Measurements from ENCODE around the gene SYF2.
"Not testable (repeated sequence)": the region's sequence is repeated elsewhere in the genome, so short reads cannot be mapped to it uniquely, and the experiment has no call there.

SYF2 gene

DNA sequence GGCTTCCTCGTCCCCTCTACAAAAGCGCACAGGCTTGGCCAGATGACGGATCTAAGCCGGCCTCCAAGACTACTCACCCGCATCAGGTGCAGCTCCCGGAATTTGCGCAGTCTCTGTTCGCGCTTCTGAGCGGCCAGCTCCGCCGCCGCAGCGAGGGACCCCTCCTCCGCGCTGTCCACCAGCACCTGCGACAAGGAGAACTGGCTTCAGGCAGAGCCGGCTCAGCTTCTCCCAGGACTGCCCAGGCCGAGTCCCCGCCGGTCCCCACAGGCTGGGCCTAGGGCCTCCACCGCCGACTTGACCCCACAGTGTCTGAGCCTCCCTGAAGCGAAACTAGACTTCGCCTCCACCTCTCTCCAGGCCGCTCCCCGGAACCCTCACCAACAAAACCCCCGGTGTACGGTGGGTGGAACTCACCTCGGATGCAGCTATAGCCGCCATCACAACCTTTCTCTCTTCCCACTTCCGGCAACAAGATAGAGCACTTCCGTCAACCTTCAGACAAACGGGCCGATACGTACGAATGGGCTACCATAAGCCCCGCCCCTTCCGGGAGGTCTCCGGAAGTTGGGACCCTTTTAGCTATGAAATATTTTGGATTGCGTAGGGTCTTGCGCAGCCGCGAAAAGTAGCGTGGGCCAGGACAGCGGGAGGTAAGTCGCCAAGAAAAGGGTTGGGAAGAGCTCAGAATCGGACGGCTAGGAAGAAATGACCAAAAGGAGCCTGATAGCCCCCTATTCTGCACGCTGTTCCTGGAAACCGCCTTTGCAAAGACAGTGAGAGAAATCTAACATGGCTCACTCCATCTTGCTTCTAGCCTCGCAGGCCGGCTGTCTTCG, at the start of gene SYF2:
Gene SYF2, minus strand, starts transcription at position 476 of the 839 bp plus-strand sequence. Its CDS starts 35 bp downstream, at position 441.
- in situ Hi-C loops (cut with MboI; ENCODE audit: low sequenced_read_pairs): no loop called here

DNA sequence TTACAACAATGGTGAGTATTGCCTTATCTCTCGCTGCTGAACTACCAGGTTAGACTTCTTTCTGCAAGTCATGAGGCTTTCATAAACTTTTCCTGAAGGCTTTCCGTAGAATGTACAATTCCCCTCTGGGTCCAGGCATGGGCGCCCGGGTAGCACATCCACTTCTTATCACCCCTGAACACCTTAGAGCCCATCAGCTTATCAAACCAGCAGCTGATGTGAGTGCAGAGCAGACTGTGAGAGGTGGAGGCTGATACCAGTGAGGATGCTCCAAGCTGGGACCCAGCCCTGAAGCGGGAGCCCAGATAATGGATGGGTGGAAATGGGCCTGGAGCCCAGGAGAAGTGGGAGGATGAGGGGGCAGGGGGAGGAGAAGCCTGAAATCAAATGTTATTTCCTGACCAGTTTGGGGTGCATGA, 47.4 kb upstream of the SYF2 start:
- in situ Hi-C loops (cut with MboI; ENCODE audit: low sequenced_read_pairs): not testable (repeated sequence)

DNA sequence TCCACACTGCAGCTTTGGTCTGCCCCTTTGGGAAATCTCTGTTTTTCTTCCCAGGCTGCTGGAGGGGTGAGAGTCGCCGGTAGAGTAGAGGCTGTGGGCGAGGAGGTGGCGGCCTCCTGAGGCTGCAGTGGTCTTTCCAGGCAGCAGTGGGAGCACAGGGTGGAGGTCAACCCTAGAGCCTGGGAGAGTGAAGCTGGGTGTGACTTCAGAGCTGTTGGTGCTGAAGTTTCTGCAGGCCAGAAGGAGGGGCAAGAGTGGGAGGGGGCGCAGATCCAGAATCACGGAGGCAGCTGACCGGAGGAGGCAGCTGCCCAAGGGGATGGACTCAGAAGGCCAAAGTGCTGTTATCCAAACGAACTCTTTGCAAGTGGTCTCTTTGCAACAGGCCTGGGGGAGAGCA, 46.5 kb upstream of the SYF2 start:
- in situ Hi-C loops (cut with MboI; ENCODE audit: low sequenced_read_pairs): not testable (repeated sequence)

- in situ Hi-C loops (cut with MboI; ENCODE audit: low sequenced_read_pairs): not testable (repeated sequence)
Observed at GRCh38 chr1:25278358-25278757, 46.1 kb upstream of the SYF2 start.

- in situ Hi-C loops (cut with MboI; ENCODE audit: low sequenced_read_pairs): not testable (repeated sequence)
Observed at GRCh38 chr1:25277295-25277694, 45.0 kb upstream of the SYF2 start.

DNA sequence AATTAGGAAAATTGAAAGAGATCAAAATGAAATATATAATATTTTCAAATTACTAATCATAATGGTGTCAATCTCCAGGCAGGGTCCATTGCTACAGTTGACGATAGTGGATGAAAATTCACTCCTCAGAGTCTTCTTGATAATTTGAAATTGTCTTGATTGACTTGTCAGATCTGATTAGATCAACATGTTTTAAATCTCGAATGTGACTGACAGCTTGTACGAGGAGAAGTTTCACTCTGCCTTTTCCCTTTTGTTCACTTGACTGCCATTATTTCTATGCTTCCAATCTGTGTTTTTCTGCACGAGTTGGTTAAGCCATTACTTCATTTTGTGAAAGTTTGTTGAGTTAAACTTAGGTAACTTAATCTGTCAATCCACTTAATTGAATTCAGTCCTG, 43.3 kb upstream of the SYF2 start:
- in situ Hi-C loops (cut with MboI; ENCODE audit: low sequenced_read_pairs): not testable (repeated sequence)

DNA sequence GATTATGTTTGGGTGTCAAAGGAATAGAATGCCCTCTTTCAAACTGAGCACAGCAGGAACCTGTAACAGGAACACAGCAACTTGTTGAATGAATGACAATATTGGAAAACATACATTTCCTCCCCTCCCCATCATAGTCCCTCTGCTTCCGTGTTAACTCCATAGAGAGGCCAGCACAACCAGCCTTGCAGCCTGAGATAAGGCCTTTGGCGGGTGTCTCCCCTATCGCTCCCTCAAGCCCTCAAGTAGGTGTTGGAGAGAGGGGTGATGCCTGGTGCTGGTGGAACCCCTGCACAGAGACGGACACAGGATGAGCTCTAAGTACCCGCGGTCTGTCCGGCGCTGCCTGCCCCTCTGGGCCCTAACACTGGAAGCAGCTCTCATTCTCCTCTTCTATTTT, 39.9 kb upstream of the SYF2 start, which contains the start of gene RHD:
Gene RHD, plus strand, starts transcription at position 272 of the 400 bp plus-strand sequence. Its CDS starts 39 bp downstream, at position 311.
- in situ Hi-C loops (cut with MboI; ENCODE audit: low sequenced_read_pairs): not testable (repeated sequence)

GRCh38 chr1:25268143-25268760, 36.0 kb upstream of the SYF2 start:
- in situ Hi-C loops (cut with MboI; ENCODE audit: low sequenced_read_pairs): not testable (repeated sequence)

GRCh38 chr1:25267288-25268142, 35.2 kb upstream of the SYF2 start:
- in situ Hi-C loops (cut with MboI; ENCODE audit: low sequenced_read_pairs): not testable (repeated sequence)

DNA sequence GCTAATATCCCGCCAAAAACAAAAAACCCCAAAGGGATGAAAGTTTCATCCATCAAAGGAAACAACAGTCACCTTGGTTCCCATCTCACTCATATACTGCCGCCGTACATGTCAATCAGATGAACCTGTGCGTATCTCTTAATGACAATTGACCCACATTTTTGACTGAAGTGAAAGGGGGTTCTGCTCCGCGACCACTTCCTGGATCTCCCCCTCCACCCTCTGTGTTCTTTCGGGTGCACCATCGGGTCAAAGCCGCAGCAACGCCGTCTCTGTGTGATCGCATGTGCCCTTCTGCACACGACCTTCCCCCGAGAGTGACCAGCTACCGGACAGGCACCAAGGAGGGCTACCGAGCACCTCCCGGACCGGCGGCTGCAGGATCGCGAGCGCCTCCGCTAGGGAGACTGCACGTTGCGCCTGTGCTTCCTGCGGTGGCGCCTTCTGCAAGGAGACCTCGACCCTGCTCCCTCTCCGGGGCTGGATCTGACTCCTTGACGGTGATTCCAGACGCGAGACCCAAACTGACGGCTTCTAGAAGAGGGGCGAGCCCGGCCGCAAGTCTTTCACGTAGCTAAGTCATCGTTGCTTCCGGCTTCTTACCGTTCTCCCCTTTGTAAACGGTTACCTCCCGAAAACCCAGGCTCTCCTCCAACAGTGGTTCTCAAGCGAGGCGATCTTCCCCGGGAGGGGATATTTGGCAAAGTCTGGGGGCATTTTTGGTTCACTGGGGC, 34.4 kb upstream of the SYF2 start:
- in situ Hi-C loops (cut with MboI; ENCODE audit: low sequenced_read_pairs): not testable (repeated sequence)

DNA sequence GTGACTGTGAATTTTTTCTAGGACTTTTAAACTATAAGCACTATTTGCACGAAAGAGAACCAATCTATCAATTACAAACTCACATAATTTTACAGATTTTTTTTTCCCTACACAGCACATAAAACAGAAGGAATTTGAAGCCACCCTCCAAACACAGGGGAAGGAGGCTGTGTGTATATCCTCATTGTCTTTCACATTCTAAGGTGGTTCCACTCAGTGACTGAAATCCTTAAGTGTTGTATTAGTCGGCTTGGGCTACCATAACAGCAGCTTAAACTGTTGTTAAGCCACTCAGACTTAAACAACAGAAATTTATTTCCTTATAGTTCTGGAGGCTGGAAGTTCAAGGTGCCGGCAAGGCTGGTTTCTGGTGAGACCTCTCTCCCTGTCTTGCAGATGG, 28.0 kb upstream of the SYF2 start:
- in situ Hi-C loops (cut with MboI; ENCODE audit: low sequenced_read_pairs): not testable (repeated sequence)

DNA sequence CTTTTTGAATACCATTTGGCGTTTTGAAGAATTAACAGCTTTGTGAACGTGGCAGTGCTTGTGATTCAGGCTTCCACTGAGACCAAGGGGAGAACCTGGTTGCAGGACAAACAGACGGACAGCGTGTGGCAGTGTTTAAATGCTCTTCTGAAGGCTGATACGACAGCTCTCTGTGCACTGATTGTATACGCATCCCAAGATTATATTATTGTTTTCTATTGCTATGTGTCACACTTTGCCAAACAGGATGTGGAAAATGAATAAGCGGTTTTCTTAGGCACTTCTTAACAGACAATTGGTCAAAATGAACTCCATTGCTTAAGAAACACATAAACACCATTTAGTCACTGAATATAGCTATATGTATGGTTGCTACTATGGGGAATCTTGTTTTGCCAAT, 27.5 kb upstream of the SYF2 start:
- in situ Hi-C loops (cut with MboI; ENCODE audit: low sequenced_read_pairs): not testable (repeated sequence)

DNA sequence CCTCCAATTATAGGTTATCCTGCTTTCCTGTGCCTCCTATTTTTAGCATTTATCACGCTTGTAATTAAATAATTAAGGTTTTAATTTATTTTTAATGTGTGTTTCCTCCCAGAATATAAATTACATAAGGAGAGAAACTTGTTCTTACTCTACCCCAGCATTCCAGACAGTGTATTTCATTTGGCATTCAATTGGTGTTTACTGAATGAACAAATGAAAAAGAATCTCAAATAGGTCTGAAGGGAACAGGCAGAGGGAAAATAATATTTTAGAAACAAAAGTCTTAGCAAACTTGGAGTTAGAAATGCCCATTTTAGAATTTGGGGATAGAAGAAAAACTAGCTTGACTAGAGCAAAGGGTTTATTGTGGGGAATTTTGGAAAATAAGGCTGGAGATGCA, 24.9 kb upstream of the SYF2 start:
- in situ Hi-C loops (cut with MboI; ENCODE audit: low sequenced_read_pairs): no loop called here

DNA sequence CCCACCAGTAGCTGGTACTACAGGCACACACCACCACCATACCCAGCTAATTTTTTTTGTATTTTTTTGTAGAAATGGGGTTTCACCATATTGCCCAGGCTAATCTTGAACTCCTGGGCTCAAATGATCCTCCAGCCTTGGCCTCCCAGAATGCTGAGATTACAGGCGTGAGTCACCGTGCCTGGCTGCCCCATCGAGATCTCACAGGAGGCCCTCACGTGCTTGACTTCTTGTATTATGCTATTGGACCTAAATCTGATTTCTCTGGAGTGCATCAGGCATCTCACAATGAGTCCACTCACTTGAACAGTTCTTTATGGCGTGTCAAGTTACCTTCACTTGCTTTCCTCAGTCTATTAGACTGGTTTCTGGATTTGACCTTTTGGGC, 24.3 kb upstream of the SYF2 start:
- in situ Hi-C loops (cut with MboI; ENCODE audit: low sequenced_read_pairs): no loop called here

- in situ Hi-C loops (cut with MboI; ENCODE audit: low sequenced_read_pairs): no loop called here
Observed at GRCh38 chr1:25255706-25256577, 23.6 kb upstream of the SYF2 start.

DNA sequence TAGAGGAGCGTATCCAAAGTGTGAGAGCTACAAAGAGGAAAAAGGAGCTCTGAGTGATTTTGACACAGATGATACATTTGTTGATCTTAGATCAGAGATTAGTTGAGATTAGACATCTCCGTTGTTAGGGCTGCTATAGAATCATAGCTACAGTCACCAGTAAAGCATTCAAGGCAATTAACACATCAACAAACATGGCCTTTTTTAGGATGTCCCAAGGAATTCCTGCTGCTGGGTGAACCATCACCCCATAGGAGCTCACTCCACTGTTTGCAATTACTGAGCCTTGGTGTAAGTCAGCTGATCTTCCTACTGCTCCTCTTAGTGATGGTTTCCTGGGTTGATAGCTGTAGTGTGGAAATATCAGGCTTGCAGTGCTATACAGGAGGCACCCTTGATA, 21.6 kb upstream of the SYF2 start:
- in situ Hi-C loops (cut with MboI; ENCODE audit: low sequenced_read_pairs): no loop called here

- in situ Hi-C loops (cut with MboI; ENCODE audit: low sequenced_read_pairs): no loop called here
Observed at GRCh38 chr1:25247829-25248754, 15.8 kb upstream of the SYF2 start.

DNA sequence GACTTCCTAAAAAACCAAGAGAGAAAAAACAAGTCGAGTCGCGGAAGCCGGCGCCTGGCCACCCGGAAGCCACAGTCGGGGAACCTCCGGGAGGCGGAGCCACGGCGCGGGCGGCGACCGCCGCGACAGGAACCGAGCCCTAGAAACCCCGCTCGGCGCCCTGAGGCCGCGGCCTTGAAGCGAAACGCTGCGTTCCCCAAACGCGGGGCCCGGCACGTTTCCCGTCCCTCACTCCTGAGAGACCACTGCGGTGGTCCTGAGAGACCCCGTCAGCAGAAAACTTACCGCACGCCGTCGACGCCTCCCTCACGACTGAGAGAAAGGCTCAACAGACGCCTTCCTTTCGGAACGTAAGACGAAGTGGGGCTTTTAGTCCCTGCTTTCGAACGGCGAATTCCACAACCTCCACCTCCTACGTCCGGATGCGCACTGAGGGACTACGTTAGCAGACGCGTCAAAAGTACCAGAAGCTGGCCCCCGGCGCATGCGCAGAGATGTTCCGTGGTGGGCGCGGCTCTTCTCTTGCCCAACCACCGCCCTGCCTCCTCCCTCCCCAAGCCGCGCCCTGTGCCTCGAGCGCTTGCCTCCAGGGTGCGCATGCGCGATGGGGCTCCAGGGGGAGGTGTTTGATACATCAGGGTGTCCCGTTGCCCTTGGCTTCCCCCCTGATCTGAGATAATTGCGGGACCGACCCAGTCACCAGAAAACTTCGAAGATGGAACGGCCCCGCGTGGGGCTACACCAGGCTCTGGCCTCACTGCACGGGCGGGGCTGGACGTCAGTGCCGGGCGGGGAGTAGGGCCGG, 14.9 kb upstream of the SYF2 start, which contains the start of gene RSRP1:
Gene RSRP1, minus strand, starts transcription at position 431 of the 805 bp plus-strand sequence. CDS start 491 bp downstream, outside the sequence.
- in situ Hi-C loops (cut with MboI; ENCODE audit: low sequenced_read_pairs): no loop called here
